GM13977 (cell line): ENCODE data around the gene NOP53.

Experiments
- DNase-seq: peaks from one replicate; pipeline ENCODE4 v3.0.0; 2012; ENCODE audit warnings: low spot score
- CTCF ChIP-seq: IDR thresholded peaks from 2 replicates; pipeline ENCODE4 v1.5.1; 2012; ENCODE audit warnings: mild to moderate bottlenecking, control low read depth; ENCODE audit not compliant: insufficient read depth; ENCODE audit errors: extremely low read depth, missing control alignments
- in situ Hi-C: fragments of 300-500 bp; cut with MboI; formaldehyde crosslinking; loops from one replicate; pipeline ENCODE4 v1.12.0; 2022; ENCODE audit warnings: low sequenced_read_pairs, low pct_unique_long_range_greater_than_20kb, mixed read lengths, inconsistent platforms; ENCODE audit not compliant: unreplicated experiment

Gene NOP53

GRCh38 chr19:47755065-47755761, 9.9 kb downstream of the NOP53 start:
- no peak for DNase-seq
- no peak for TF ChIP-seq CTCF
- in situ Hi-C loops, result no loop called here

- DNase-seq, result no peak
- TF ChIP-seq CTCF, result no peak
- in situ Hi-C loops, result no loop called here
Measured at GRCh38 chr19:47755762-47756626, 10.6 kb downstream of the NOP53 start.

GRCh38 chr19:47756627-47756929, 11.2 kb downstream of the NOP53 start:
- no peak for TF ChIP-seq CTCF
- DNase-seq, result no peak
- in situ Hi-C loops, result no loop called here

GRCh38 chr19:47756953-47757608, 11.7 kb downstream of the NOP53 start:
- in situ Hi-C loops, result no loop called here
- TF ChIP-seq CTCF, result no peak
- no peak for DNase-seq

- no peak for DNase-seq
- in situ Hi-C loops, result no loop called here
- TF ChIP-seq CTCF, result no peak
Measured at GRCh38 chr19:47757617-47758442, 12.5 kb downstream of the NOP53 start.

- TF ChIP-seq CTCF, result no peak
- DNase-seq, result no peak
- in situ Hi-C loops, result no loop called here
Measured at GRCh38 chr19:47758443-47758804, 13.1 kb downstream of the NOP53 start.
